ENCODE data around the gene DENND1A.

DENND1A gene

DNA sequence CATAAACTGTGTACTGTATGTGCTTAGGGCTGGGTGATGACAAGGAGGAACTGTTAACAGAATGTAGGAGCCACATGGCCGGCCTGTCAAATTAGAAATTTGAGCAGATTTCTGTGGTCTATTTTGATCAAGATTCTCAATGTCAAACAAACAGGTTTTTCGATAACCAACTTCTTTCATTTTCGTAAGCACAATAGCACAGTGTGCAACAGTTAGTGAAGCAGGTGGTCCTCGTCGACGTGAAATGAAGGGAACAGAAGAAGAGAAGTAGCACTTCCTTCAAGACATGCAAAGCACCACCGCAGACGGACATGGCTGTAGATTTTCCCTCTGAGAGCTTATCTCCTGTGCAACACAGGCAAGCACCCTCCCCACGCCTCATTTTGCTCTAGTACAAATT is 321.8 kb downstream of the DENND1A start:
- H3K27ac ChIP-seq, result no peak overlapping the region
- DNase-seq (ENCODE audit: low read depth, low spot score), result no peak

DNA sequence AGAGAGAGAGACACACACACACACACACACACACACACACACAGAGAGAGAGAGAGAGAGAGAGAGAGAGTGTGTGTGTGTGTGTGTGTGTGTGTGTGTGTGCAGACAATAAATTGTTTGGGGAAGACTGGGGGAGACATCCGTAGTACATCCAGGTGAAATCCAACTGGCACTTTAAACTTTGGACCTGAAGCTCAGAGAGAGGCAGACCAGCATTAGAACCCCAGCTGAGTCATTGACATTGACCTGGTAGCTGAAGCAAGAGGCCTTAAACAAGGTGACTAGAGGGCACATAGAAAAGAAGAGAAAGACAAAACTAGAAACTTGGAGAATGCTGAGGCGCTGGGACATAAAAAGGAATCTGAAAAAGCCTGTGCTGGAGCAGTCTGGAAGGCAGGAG is 322.4 kb downstream of the DENND1A start:
- DNase-seq (ENCODE audit: low read depth, low spot score), result no peak
- no peak overlapping the region for H3K27ac ChIP-seq

DNA sequence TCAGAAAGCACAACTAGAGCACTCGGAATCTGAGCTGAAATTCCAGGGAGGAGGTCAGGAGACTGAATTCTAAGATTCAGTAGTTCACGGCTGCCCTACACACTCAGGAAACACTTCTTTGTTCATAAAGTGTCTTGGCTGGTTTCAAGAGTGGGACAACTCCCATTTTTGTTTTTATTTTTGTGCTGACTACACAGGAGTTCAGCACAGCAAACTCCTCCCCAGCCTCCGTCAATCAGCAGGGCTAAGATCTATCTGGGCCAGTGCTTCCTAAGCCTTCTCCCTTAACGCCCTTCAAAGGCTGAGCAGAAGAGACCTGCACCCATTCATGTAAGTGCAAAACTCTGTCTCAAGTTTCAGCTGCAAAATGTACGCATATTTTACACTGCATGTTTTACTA is 323.8 kb downstream of the DENND1A start:
- DNase-seq (ENCODE audit: low read depth, low spot score), result no peak
- H3K27ac ChIP-seq, result no peak overlapping the region

DNA sequence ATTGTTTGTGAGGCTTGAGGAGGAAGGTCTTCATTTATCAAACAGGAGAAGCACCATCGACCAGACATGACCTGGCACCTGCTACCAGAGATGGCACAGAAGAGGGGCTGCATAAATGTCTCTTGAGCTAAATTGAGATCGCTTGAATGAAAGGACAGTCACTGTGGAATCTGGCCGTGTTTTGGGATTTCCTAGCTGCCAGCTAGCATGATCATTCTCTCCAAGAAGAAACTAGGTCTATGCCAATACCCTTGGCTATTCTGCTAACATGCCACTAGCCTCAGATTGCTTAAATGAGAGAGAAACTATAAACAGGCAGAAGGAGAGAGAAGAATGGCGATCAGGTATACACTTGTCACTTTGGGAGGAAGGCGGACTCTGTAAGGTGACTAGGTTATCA is 324.6 kb downstream of the DENND1A start:
- H3K27ac ChIP-seq, result no peak overlapping the region
- DNase-seq (ENCODE audit: low read depth, low spot score), result no peak

DNA sequence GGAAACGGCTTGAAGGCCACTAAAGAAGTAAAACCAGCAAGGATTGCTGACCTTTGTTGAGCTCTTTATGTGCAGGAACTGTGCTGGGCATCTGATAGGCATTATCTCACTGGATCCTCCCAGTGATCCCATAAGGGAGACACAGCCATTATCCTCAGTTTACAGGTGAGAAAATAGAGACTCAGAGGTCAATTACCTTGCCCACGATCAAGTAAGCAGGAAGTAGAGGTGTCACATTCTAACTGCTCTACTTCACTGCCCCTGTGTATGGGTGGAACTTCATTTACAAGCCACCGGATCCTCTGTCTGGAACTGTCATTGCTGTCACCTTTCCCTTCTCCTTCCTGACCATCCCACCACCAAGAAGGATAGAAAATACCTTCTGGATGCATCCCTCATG is 325.1 kb downstream of the DENND1A start:
- DNase-seq (ENCODE audit: low read depth, low spot score), result no peak
- H3K27ac ChIP-seq, result no peak overlapping the region

DNA sequence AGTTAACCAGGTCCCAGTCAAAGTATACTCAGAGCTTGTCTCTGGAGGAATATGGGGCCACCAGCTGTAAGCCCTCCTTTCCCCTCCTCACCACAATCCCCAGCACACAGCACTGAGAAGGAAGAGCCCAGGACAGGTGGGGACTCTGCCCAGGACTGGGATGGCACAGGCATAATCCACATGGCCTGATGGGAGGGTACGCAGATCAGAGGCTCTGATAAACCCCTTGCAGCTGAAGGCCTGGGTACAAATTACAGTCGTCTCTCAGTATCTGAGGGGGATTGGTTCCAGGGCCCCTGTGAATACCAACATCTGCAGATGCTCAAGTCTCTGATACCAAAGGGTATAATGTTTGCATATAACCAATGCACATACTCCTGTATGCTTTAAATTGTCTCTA is 328.1 kb downstream of the DENND1A start:
- no peak for DNase-seq (ENCODE audit: low read depth, low spot score)
- H3K27ac ChIP-seq, result no peak overlapping the region

DNA sequence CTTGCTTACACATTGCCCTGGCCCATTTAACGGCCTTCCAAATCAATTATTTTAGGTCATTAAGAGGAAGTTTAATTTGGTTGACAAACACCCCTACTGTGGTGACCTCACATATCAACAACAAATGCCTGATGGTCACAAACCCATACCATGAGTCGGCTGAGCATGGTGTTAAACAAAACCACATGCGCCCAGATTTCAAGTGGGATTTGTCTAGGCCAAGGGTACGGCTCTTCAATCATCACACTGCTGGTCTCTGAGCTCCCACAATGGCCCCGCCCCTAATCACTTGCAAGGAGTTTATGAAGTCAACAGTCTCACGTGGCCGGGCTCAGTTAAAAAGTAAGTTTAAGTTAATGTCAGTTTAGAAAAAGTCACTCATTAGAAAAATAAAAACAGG is 330.1 kb downstream of the DENND1A start:
- no peak for DNase-seq (ENCODE audit: low read depth, low spot score)
- H3K27ac ChIP-seq, result no peak overlapping the region

DNA sequence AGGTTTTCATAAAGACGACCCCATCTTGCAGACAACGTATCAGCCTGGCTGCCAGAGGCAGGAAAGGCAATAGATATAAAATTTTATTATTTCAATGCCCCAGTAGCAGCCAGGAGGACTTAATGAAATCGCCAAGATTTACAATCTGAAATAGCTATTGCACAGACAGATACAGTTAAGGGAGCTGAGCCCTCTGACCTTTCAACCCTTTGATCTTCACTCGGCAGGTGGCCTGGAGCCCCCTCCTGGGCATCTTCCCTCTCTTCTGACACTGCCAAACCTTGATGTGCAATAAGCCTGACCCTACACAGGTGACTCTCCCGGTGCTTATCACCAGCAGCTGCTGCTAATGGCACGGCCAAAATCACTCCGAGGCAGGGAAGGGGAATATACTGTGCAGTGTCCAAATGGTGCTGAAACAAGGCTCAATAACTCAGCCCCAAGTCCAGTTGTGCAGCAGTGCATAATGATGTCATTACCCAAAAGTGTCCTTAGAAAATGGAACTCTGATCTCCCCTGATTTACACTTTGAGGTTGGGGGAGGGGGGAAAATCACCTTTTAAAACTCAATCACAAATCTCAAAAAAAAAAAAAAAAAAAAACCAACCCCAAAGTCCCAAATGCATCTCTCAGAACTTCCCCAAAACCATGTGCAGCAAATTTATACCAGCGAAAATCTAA is 331.9 kb downstream of the DENND1A start:
- no peak for DNase-seq (ENCODE audit: low read depth, low spot score)
- no peak overlapping the region for H3K27ac ChIP-seq

DNA sequence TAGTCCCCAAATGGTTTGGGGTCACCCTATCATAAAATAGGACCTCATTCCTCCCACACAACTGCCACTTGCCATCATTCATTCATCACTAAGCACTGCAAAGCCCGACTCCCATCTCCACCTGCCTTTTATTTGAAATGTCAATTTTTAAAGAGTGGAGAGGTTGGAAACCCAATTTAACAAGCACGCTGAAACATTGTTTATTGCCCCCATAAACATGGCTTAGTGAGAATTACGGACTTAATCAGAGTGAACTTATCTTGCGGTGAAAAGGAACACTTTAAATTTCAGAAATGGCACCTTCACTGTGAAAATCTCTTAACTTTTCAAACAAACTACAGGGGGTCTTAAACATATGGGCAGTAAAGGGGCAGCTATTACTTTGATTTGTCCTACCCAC is 332.9 kb downstream of the DENND1A start:
- DNase-seq (ENCODE audit: low read depth, low spot score), result no peak
- no peak overlapping the region for H3K27ac ChIP-seq

DNA sequence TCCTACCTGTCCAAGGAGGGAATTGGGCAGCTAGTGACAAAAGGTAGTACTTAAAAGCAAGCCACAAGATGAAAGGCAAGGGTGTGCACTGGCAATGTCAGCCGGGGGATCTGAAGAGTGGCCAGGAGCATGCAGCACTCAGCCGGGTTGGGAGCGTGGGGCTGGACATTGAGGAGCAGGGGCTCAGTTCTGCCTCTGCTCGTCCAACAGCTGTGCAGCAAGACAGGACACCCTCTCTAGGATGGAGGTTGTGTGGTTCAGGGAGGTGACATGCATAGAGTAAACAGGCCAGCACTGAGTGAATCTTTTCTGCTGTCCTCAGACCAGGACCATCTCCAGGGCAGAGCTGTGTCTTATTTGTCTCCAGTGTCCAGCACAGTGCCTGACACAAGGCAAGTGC is 338.6 kb downstream of the DENND1A start:
- H3K27ac ChIP-seq, result no peak overlapping the region
- DNase-seq (ENCODE audit: low read depth, low spot score), result no peak

DNA sequence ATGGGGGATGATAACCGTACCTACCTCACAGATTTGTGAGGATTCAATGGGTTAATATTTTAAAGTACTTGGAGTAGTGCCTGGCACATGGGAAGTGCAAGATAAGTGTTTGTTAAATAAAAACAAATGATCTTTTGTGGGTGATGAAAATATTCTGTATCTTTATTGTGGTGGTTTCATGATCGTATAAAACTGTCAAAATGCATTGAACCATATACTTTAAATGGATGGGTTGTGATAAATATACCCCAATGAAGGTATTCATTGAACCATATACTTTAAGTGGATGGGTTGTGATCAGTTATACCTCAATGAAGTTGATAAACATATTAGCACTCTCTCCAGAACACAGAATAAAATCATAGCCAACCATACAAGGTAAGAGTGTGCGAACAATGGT is 339.4 kb downstream of the DENND1A start:
- H3K27ac ChIP-seq, result no peak overlapping the region
- DNase-seq (ENCODE audit: low read depth, low spot score), result no peak

DNA sequence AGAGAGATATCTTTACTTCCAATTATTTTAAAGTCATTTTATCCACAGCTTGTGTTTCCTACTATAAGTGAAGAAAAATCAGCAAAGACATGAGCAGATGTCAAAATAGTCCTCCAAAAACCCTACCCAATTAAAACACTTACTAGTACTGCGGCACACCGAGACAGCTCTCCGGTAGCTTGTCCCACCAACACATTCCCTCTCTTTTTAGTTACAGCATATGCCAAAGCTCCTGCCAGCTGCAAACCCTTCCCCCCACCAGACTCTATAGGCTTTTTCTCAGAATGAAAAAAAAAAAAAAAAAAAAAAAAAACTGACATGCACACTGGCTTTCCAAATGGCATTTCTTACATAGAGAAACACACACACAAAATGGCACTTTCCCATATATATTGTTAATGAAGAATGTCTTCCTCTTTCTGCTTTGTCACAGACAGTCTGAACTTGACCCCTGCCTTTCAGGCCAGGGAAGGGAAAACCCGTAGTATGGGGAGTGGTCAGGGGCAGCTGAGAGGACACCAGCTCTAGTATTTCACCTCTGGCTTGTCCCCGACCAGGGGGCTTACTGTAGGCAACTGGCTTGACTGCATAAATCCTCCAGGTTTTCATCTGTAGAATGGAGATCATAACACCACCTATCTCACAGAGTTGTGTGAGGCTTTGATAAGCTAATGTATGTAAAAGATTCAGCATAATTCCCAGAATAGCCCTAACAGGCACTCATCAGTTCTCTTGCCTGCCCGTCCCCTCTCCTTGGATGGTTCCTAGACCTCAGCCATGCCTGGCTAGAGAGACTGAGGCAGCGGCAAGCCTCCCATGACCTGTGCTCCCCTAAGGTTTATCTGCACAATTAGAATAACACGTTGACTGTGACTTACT is 340.3 kb downstream of the DENND1A start:
- no peak overlapping the region for H3K27ac ChIP-seq
- DNase-seq (ENCODE audit: low read depth, low spot score), result no peak

DNA sequence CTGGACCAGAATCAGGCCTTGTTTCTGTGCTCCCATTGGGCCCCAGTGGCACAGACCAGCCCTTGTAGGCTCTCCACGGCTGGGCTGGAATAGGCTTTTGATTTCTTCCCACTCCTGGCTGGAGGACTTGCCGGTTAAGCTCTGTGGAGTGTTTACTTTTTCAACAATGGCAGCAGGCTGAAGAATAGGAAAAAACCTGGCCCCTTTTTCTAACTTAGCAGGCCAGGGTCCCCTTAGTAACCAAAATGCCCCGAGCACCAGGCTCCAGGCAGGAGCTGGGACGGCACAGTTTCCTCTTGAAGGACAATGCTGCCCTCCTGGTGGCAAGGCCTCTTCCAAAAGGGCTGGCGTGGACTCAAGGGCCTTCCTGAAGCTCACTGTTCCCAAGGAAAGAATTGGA is 343.7 kb downstream of the DENND1A start:
- no peak overlapping the region for H3K27ac ChIP-seq
- no peak for DNase-seq (ENCODE audit: low read depth, low spot score)

DNA sequence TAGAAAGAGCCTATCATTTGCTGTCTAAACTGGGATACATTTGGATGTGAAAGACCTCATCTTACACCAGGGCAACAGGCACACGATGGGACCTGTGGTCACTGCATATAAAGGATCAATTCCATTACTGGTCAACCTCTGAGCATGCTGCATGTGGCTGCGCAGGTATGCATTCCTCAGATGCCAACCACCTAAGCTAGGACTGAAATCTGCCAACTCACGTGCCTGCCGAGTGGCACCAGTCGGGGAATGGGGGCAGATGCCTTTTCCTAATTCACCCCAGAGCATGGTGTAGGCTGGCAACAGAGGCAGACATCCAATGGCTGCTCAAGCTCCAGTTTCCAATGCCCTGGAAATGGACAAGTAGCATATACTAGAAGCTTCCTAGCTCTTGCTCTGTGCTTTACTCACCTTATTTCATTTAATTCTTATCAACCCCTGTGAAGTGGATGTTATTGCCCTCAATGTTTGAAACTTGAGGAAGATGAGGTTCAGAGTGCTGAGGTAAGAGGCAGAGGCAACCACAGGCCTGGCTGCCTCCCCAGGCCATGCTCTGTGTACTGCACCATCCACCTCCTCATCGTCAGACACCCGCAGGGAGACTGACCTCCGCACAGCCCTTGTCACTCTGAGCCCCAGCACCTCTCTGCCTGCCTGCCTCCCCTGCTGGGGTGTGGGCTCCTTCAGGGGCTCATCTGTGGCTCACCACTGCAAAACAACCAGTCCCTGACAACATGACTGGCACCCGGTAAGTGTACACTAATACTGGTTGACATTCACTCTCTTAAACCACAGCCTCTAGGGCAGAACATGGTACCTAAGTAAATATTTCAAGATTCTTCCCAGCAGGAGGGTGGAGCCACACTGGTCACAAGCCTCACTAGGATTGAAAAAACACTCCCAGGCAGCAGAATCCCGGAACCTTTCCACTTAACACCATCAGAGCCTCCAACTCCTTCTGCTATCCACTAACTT is 345.4 kb downstream of the DENND1A start:
- H3K27ac ChIP-seq, result no peak overlapping the region
- DNase-seq (ENCODE audit: low read depth, low spot score), result no peak

DNA sequence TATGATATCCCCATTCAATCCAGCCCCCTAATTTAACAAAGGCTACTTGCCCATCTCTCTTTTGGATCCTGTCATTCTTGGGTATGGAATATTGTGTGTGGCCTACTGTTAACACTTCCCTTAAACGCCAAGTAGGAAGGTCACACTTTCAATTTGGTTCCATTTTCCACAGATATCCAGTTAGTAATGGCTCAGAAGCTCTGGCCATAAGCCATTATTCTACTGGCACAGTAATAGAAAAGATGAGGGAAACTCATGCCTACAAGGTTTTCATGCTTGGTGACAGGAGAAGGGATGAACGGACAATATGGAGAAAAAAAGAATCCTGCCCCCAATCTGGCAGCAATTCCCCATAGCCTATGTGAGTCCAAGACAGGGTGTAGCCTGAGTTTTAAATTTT is 346.3 kb downstream of the DENND1A start:
- H3K27ac ChIP-seq, result no peak overlapping the region
- DNase-seq (ENCODE audit: low read depth, low spot score), result no peak

DNA sequence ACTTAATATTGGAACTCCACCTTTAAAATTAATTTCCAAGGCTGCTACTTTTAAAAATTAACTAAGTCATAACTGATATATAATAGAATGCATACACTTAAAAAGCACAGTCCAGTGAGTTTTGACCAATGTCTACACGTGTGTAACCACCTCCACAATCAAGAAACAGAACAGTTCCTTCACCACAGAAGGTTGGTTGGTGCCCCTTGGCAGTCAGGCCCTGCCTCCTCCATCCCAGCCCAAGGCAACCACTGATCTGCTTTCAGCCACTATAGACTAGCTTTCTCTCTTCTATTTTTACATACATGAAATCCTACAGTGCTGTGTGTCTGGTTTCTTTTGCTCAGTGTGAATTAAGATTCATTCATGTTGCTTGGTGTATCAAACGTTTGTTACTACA is 358.7 kb downstream of the DENND1A start:
- H3K27ac ChIP-seq, result no peak overlapping the region
- no peak for DNase-seq (ENCODE audit: low read depth, low spot score)

DNA sequence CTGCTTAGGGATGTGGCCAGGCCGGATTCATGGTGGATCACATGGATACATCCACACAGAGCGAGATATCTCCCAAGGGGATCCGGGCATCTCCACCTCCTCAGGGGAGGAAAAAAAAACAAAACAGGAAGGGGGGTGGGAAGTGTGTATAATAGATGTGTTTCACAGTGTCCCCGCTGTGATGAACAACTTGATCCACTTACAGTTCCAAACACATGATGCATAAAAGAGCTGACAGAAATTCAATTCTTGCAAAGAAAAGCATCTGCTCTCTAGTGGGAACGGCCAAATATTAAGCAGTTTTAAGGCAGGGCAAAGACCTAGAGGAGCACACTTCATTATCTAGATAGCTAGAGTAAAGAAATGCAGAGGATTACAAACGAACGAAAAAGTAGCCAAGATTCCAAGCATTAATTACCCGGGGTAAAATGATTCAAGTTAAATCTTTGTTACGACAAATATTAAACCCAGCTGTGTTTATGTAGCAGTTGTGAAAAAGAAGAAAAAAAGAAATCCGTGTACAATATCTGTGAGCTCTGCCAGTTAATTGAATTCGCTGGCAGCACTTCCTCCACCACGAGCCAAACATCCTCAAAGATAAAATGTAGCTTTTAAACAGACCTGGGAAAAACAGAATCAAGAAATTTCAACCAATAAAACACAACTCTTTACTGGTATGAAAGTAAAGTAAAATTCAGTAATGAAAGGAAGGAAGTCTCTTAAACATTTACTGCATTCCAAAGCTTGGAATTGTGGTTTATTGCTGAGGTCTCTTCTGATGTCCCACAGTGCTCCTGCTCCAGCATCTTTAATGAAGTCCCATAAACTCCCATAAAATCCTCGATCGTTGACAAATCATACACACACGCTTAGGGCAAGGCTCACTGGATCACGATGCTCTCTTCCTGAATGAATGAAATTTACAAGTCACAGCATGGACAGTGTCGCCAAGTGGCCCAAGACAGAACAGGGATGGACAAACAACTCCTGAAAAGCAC is 360.9 kb downstream of the DENND1A start:
- no peak for DNase-seq (ENCODE audit: low read depth, low spot score)
- no peak overlapping the region for H3K27ac ChIP-seq

DNA sequence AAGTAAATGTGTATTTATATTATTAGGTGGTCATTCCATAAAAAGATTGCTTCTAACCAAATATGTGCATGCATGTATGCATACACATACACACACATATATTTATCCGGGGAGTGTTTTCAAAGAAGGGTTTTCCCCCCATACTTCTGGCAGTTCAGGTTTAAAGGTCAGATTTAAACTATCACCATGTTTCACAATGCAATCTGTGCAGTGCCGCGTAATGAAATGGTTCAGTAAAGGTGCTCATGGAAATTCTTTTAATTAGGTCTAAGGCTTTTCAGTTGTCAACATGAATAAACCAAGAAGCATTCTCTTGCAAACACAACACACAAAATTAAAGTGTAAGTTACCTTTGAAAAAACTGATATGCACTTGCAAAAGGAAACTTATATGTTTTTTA is 362.9 kb downstream of the DENND1A start:
- DNase-seq (ENCODE audit: low read depth, low spot score), result no peak
- no peak overlapping the region for H3K27ac ChIP-seq

DNA sequence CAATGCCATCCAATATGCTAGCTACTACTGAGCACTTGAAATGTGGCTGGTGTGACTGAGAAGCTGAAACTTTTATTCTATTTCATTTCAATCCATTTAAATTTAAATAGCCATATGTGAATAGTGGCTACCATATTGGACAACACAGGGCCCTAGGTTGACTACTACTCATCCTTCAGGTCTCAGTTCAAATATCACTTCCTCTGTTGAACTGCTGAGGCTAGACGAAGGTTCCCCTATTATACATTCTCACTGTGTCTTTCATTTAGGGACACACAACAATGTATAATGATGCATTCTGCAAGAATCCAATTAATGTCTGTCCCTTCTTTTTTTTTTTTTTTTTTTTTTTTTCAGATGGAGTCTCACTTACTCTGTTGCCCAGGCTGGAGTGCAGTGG is 365.3 kb downstream of the DENND1A start:
- no peak overlapping the region for H3K27ac ChIP-seq
- no peak for DNase-seq (ENCODE audit: low read depth, low spot score)

All from epithelial cell of prostate (primary cell).